ENCODE data around the gene RUNX2. TPM values are rescaled to one million over a fixed set of nuclear protein-coding genes. Genes with fewer than 3 reads are reported as not detected.

The RUNX2 gene
- total and polyA plus RNA-seq, 2 of the 8 experiments (the other 6 are each of a cell fraction or from before 2014, with no cell fraction given) = 0.26 to 1.2 TPM

GRCh38 chr6:45328523-45328922, 393 bp downstream of the RUNX2 start:
- ChIA-PET CTCF (ENCODE audit: partially characterized antibody) (interaction anchor here (0.6 to 1.3 kb wide), 2 partner anchors 47 to 673 kb away, joined by 3 to 5 read pairs; no protein-coding TSS in a partner anchor), POLR2A (ENCODE audit: partially characterized antibody) (no interaction called here)
- Histone ChIP-seq H2BK20ac (ENCODE audit: low read length) (no peak overlapping the region), H3K23ac (ENCODE audit: insufficient read length) (no peak overlapping the region), H3K4me2 (ENCODE audit: insufficient read depth in 1 of 2, low read depth in 2 of 2, low read length in 2 of 2) (peak overlapping the region; percentile 0 to 49; a peak in 1 of 4 replicates), H3K23me2 (ENCODE audit: low read depth, low read length) (no peaks in the 10 kb centered on the region; the same call in 1 of the 2 replicates), H2BK12ac (ENCODE audit: low read depth, low read length) (no peak overlapping the region), H3K4me1 (replicated peaks in 1 of 4; ENCODE audit: control insufficient read depth in 3 of 4, insufficient read depth in 4 of 4, low read length in 3 of 4) (peaks cover 0 to 7% (median 3%) of the 10 kb centered on the region in 4 experiments; a peak in 3 of 7 replicates), H2BK120ac (replicated peaks; ENCODE audit: low read depth, low read length) (no peak overlapping the region), H3K79me2 (ENCODE audit: control insufficient read depth in 1 of 2, insufficient read depth in 2 of 2, low read length in 2 of 2) (no peaks in the 10 kb centered on the region), H3K9me3 (ENCODE audit: insufficient read depth in 2 of 2, low read depth in 1 of 2, low read length in 1 of 2) (no peaks in the 10 kb centered on the region), H3K56ac (replicated peaks; ENCODE audit: insufficient read length, low read depth, low read length) (no peak overlapping the region), H2BK5ac (ENCODE audit: low read depth, low read length) (no peak overlapping the region), H3K79me1 (ENCODE audit: low read depth, low read length) (no peaks in the 10 kb centered on the region), H4K91ac (replicated peaks; ENCODE audit: insufficient read length, low read length) (no peak overlapping the region), H3K36me3 (ENCODE audit: control insufficient read depth in 2 of 4, insufficient read depth in 4 of 4, low read length in 3 of 4) (no peaks in the 10 kb centered on the region), H2AFZ (ENCODE audit: low read length) (no peak overlapping the region), H3K27me3 (replicated peaks in 1 of 4; ENCODE audit: control insufficient read depth in 3 of 4, extremely low read depth in 1 of 4, insufficient read depth in 3 of 4, low read length in 3 of 4) (no peaks in the 10 kb centered on the region), H3K4me3 (ENCODE audit: extremely low read depth in 1 of 4, insufficient read depth in 2 of 4, low read depth in 3 of 4, low read length in 4 of 4) (no peak overlapping the region), H2BK15ac (ENCODE audit: low read length) (no peak overlapping the region), H3K18ac (ENCODE audit: extremely low read depth, low read length) (no peak overlapping the region), H4K20me1 (replicated peaks in 1 of 2; ENCODE audit: control insufficient read depth in 1 of 2, insufficient read depth in 2 of 2, low read length in 2 of 2) (no peaks in the 10 kb centered on the region), H2AK5ac (ENCODE audit: low read depth, low read length) (no peak overlapping the region), H3K9ac (replicated peaks in 1 of 4; ENCODE audit: extremely low read depth in 1 of 4, low read depth in 3 of 4, low read length in 3 of 4) (no peak overlapping the region), H4K5ac (ENCODE audit: insufficient read length, low read depth, low read length) (no peak overlapping the region), H3K4ac (replicated peaks; ENCODE audit: insufficient read length, low read depth, low read length) (no peak overlapping the region), H4K8ac (ENCODE audit: extremely low read depth, insufficient read depth, low read length) (no peak overlapping the region), H3K27ac (ENCODE audit: low read depth, low read length) (no peak overlapping the region), H3K14ac (ENCODE audit: insufficient read length) (no peak overlapping the region)
- FAIRE-seq = no peak
- DNase-seq (ENCODE audit: low read depth in 1 of 2, low spot score in 2 of 2) = no peak
- TF ChIP-seq, protein P1, sequence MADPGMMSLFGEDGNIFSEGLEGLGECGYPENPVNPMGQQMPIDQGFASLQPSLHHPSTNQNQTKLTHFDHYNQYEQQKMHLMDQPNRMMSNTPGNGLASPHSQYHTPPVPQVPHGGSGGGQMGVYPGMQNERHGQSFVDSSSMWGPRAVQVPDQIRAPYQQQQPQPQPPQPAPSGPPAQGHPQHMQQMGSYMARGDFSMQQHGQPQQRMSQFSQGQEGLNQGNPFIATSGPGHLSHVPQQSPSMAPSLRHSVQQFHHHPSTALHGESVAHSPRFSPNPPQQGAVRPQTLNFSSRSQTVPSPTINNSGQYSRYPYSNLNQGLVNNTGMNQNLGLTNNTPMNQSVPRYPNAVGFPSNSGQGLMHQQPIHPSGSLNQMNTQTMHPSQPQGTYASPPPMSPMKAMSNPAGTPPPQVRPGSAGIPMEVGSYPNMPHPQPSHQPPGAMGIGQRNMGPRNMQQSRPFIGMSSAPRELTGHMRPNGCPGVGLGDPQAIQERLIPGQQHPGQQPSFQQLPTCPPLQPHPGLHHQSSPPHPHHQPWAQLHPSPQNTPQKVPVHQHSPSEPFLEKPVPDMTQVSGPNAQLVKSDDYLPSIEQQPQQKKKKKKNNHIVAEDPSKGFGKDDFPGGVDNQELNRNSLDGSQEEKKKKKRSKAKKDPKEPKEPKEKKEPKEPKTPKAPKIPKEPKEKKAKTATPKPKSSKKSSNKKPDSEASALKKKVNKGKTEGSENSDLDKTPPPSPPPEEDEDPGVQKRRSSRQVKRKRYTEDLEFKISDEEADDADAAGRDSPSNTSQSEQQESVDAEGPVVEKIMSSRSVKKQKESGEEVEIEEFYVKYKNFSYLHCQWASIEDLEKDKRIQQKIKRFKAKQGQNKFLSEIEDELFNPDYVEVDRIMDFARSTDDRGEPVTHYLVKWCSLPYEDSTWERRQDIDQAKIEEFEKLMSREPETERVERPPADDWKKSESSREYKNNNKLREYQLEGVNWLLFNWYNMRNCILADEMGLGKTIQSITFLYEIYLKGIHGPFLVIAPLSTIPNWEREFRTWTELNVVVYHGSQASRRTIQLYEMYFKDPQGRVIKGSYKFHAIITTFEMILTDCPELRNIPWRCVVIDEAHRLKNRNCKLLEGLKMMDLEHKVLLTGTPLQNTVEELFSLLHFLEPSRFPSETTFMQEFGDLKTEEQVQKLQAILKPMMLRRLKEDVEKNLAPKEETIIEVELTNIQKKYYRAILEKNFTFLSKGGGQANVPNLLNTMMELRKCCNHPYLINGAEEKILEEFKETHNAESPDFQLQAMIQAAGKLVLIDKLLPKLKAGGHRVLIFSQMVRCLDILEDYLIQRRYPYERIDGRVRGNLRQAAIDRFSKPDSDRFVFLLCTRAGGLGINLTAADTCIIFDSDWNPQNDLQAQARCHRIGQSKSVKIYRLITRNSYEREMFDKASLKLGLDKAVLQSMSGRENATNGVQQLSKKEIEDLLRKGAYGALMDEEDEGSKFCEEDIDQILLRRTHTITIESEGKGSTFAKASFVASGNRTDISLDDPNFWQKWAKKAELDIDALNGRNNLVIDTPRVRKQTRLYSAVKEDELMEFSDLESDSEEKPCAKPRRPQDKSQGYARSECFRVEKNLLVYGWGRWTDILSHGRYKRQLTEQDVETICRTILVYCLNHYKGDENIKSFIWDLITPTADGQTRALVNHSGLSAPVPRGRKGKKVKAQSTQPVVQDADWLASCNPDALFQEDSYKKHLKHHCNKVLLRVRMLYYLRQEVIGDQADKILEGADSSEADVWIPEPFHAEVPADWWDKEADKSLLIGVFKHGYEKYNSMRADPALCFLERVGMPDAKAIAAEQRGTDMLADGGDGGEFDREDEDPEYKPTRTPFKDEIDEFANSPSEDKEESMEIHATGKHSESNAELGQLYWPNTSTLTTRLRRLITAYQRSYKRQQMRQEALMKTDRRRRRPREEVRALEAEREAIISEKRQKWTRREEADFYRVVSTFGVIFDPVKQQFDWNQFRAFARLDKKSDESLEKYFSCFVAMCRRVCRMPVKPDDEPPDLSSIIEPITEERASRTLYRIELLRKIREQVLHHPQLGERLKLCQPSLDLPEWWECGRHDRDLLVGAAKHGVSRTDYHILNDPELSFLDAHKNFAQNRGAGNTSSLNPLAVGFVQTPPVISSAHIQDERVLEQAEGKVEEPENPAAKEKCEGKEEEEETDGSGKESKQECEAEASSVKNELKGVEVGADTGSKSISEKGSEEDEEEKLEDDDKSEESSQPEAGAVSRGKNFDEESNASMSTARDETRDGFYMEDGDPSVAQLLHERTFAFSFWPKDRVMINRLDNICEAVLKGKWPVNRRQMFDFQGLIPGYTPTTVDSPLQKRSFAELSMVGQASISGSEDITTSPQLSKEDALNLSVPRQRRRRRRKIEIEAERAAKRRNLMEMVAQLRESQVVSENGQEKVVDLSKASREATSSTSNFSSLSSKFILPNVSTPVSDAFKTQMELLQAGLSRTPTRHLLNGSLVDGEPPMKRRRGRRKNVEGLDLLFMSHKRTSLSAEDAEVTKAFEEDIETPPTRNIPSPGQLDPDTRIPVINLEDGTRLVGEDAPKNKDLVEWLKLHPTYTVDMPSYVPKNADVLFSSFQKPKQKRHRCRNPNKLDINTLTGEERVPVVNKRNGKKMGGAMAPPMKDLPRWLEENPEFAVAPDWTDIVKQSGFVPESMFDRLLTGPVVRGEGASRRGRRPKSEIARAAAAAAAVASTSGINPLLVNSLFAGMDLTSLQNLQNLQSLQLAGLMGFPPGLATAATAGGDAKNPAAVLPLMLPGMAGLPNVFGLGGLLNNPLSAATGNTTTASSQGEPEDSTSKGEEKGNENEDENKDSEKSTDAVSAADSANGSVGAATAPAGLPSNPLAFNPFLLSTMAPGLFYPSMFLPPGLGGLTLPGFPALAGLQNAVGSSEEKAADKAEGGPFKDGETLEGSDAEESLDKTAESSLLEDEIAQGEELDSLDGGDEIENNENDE (IDR thresholded peaks at IDR 0.05; ENCODE audit: insufficient replicate concordance, low read length) = no peak

Measured in H1 (cell line).